ENCODE results near the gene DNAH14.
"Not testable (repeated sequence)": the region's sequence is repeated elsewhere in the genome, so short reads cannot be mapped to it uniquely, and the experiment has no call there.

The DNAH14 gene

GRCh38 chr1:224995602-224996001 is 66.1 kb downstream of the DNAH14 start:
- no peak for DNase-seq (ENCODE audit: low read depth in 2 of 2)

- no peak for DNase-seq (ENCODE audit: low read depth in 2 of 2)
Measured at GRCh38 chr1:224996266-224996665, 66.8 kb downstream of the DNAH14 start.

GRCh38 chr1:224998185-224998584 is 68.7 kb downstream of the DNAH14 start:
- no peak for DNase-seq (ENCODE audit: low read depth in 2 of 2)

GRCh38 chr1:225004396-225004795 is 74.9 kb downstream of the DNAH14 start:
- DNase-seq (ENCODE audit: low read depth in 2 of 2) = no peak

- not testable (repeated sequence) for DNase-seq (ENCODE audit: low read depth in 2 of 2)
Measured at GRCh38 chr1:225006352-225006751, 76.9 kb downstream of the DNAH14 start.

- not testable (repeated sequence) for DNase-seq (ENCODE audit: low read depth in 2 of 2)
Measured at GRCh38 chr1:225008050-225008449, 78.6 kb downstream of the DNAH14 start.

- no peak for DNase-seq (ENCODE audit: low read depth in 2 of 2)
Measured at GRCh38 chr1:225021037-225021436, 91.6 kb downstream of the DNAH14 start.

- DNase-seq (ENCODE audit: low read depth in 2 of 2) = no peak
Measured at GRCh38 chr1:225026701-225027100, 97.2 kb downstream of the DNAH14 start.

- not testable (repeated sequence) for DNase-seq (ENCODE audit: low read depth in 2 of 2)
Measured at GRCh38 chr1:225036441-225036840, 107.0 kb downstream of the DNAH14 start.

- DNase-seq (ENCODE audit: low read depth in 2 of 2) = no peak
Measured at GRCh38 chr1:225042263-225042662, 112.8 kb downstream of the DNAH14 start.

GRCh38 chr1:225044258-225044657 is 114.8 kb downstream of the DNAH14 start:
- DNase-seq (ENCODE audit: low read depth in 2 of 2) = no peak

- DNase-seq (ENCODE audit: low read depth in 2 of 2) = no peak
Measured at GRCh38 chr1:225049594-225049993, 120.1 kb downstream of the DNAH14 start.

- no peak for DNase-seq (ENCODE audit: low read depth in 2 of 2)
Measured at GRCh38 chr1:225063722-225064121, 134.2 kb downstream of the DNAH14 start.

GRCh38 chr1:225070972-225071371 is 141.5 kb downstream of the DNAH14 start:
- DNase-seq (ENCODE audit: low read depth in 2 of 2) = no peak

GRCh38 chr1:225097175-225097574 is 167.7 kb downstream of the DNAH14 start:
- DNase-seq (ENCODE audit: low read depth in 2 of 2) = no peak

- DNase-seq (ENCODE audit: low read depth in 2 of 2) = no peak
Measured at GRCh38 chr1:225111000-225111399, 181.5 kb downstream of the DNAH14 start.

- DNase-seq (ENCODE audit: low read depth in 2 of 2) = no peak
Measured at GRCh38 chr1:225113265-225113664, 183.8 kb downstream of the DNAH14 start.

GRCh38 chr1:225114354-225114990 is 185.0 kb downstream of the DNAH14 start:
- DNase-seq (ENCODE audit: low read depth in 2 of 2) = no peak

GRCh38 chr1:225119307-225119706 is 189.8 kb downstream of the DNAH14 start:
- no peak for DNase-seq (ENCODE audit: low read depth in 2 of 2)

GRCh38 chr1:225121095-225121494 is 191.6 kb downstream of the DNAH14 start:
- DNase-seq (ENCODE audit: low read depth in 2 of 2) = no peak

GRCh38 chr1:225131869-225132268 is 202.4 kb downstream of the DNAH14 start:
- no peak for DNase-seq (ENCODE audit: low read depth in 2 of 2)

GRCh38 chr1:225137976-225138375 is 208.5 kb downstream of the DNAH14 start:
- no peak for DNase-seq (ENCODE audit: low read depth in 2 of 2)

- no peak for DNase-seq (ENCODE audit: low read depth in 2 of 2)
Measured at GRCh38 chr1:225143001-225143400, 213.5 kb downstream of the DNAH14 start.

GRCh38 chr1:225146478-225146877 is 217.0 kb downstream of the DNAH14 start:
- no peak for DNase-seq (ENCODE audit: low read depth in 2 of 2)
